Prostate gland (tissue), 2 donors: Measurements from ENCODE around the gene ZNF385D.

Experiments
- POLR2AphosphoS5 ChIP-seq: sonication (generic); formaldehyde crosslinking; IDR thresholded peaks from one replicate; pipeline ENCODE4 v1.6.1; 2017; ENCODE audit warnings: antibody characterized with exemption
- TF ChIP-seq, protein P1 (sequence below), 4 experiments: fragments of 200-600 bp in 2 of 4; fragments of 450-650 bp in 2 of 4; sonication (generic) in 2 of 4; IDR thresholded peaks; 1 replicate in 3 of 4; 2 replicates in 1 of 4; pipeline ENCODE4 v1.5.1; 2016 to 2019; ENCODE audit warnings: antibody characterized with exemption in 4 of 4, mild to moderate bottlenecking in 2 of 4, moderate library complexity in 2 of 4

DNA sequence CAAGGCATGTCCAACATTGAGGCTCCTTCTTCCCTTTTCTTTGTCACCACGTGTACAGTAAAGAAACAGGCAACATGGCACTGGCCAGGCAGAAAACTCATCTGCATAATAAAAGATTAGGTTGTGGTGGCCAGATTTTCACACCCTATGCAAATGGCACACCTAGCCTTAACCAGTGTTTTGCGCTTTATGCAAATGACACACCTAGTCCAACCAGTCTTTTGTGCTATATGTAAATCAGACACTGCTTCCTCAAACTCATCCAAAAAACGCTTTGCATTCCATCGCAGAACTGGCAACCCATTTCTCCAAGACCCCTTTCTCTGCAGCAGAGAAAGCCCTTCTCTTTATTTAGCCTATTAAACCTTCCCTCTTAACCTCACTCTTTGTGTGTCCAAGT is 109.1 kb downstream of the ZNF385D start:
- TF ChIP-seq, protein P1, sequence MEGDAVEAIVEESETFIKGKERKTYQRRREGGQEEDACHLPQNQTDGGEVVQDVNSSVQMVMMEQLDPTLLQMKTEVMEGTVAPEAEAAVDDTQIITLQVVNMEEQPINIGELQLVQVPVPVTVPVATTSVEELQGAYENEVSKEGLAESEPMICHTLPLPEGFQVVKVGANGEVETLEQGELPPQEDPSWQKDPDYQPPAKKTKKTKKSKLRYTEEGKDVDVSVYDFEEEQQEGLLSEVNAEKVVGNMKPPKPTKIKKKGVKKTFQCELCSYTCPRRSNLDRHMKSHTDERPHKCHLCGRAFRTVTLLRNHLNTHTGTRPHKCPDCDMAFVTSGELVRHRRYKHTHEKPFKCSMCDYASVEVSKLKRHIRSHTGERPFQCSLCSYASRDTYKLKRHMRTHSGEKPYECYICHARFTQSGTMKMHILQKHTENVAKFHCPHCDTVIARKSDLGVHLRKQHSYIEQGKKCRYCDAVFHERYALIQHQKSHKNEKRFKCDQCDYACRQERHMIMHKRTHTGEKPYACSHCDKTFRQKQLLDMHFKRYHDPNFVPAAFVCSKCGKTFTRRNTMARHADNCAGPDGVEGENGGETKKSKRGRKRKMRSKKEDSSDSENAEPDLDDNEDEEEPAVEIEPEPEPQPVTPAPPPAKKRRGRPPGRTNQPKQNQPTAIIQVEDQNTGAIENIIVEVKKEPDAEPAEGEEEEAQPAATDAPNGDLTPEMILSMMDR (IDR thresholded peaks at IDR 0.05), result no peak
- no peak for TF ChIP-seq POLR2AphosphoS5
